ENCODE results near the gene MAEL.

GRCh38 chr1:167060141-167061072 is 71.3 kb downstream of the MAEL start:
- TF ChIP-seq MAX (IDR thresholded peaks at IDR 0.05) (no peak), TEAD4 (IDR thresholded peaks at IDR 0.05) (no peak), CEBPB (IDR thresholded peaks at IDR 0.05) (no peak), NFIC (IDR thresholded peaks at IDR 0.05) (no peak)
